A549 (cell line): ENCODE results near the gene DAB2IP. TPM values are rescaled to one million over a fixed set of nuclear protein-coding genes. Genes with fewer than 3 reads are reported as not detected.

Experiments
- ATAC-seq, 2 experiments: fragments of 200-7000 bp in 1 of 2; fragments of >200 bp in 1 of 2; cut with Nextera tagmentation in 1 of 2; cut with Tn5 transposase in 1 of 2; 3 replicates each; pipeline versions ENCODE4 v1.8.0 to v1.9.1; 2018 to 2020; ENCODE audit warnings: mild to moderate bottlenecking in 1 of 2, moderate library complexity in 1 of 2
- CTCF ChIA-PET: fragments of 300-600 bp; sonication (Branson Sonifier 250); formaldehyde crosslinking; extraction: SDS; loops from one replicate; lab custom pipeline; 2021; ENCODE audit warnings: antibody characterized with exemption, inconsistent platforms; lab: Yijun Ruan, JAX
- POLR2A ChIA-PET: fragments of 350-600 bp; formaldehyde crosslinking; extraction: SDS; loops from one replicate; lab custom pipeline; 2021; ENCODE audit warnings: antibody characterized with exemption, inconsistent platforms; lab: Yijun Ruan, JAX
- DNase-seq, 2 experiments: peaks; one replicate each; pipeline versions ENCODE4 v3.0.0 to v3.0.0-alpha.2; 2011 to 2016; ENCODE audit warnings: low read depth in 1 of 2, low spot score in 1 of 2
- FAIRE-seq: peaks from 2 replicates; lab custom pipeline; 2011; peaks lifted over from hg19 to GRCh38; lab: Jason Lieb, UNC
- H3K27ac ChIP-seq, 2 experiments: fragments of >200 bp; sonication (Bioruptor Twin); formaldehyde crosslinking; 3 replicates each; pipeline ENCODE4 v1.5.1; 2016 to 2017
- H3K4me1 ChIP-seq: fragments of >200 bp; sonication (Bioruptor Twin); formaldehyde crosslinking; 3 replicates; pipeline ENCODE4 v1.6.1; 2016
- H3K4me2 ChIP-seq: fragments of >200 bp; sonication (Bioruptor Twin); formaldehyde crosslinking; 3 replicates; pipeline ENCODE4 v1.6.1; 2016
- H3K4me3 ChIP-seq: fragments of >200 bp; sonication (Bioruptor Twin); formaldehyde crosslinking; 3 replicates; pipeline ENCODE4 v1.5.1; 2016
- H3K9me3 ChIP-seq: fragments of >200 bp; sonication (Bioruptor Twin); formaldehyde crosslinking; 3 replicates; pipeline ENCODE4 v1.6.1; 2016
- EHF ChIP-seq: fragments of 250-450 bp; sonication (Bioruptor Pico); IDR thresholded peaks from 2 replicates; pipeline ENCODE4 v1.5.0; 2020; ENCODE audit warnings: mild to moderate bottlenecking
- HOXA7 ChIP-seq: fragments of 250-450 bp; sonication (Bioruptor Pico); IDR thresholded peaks from 2 replicates; pipeline ENCODE4 v1.5.0; 2020; ENCODE audit warnings: mild to moderate bottlenecking, moderate library complexity
- KDM1A ChIP-seq: fragments of 200-600 bp; sonication (generic); IDR thresholded peaks from 2 replicates; pipeline ENCODE4 v1.6.1; 2016; ENCODE audit warnings: low read depth, mild to moderate bottlenecking
- MAFK ChIP-seq: fragments of 450-650 bp; IDR thresholded peaks from 2 replicates; pipeline ENCODE4 v1.6.1; 2014; ENCODE audit not compliant: partially characterized antibody
- PHF8 ChIP-seq: fragments of 200-600 bp; sonication (generic); IDR thresholded peaks from 2 replicates; pipeline ENCODE4 v1.6.1; 2016; ENCODE audit warnings: low read depth, mild to moderate bottlenecking, antibody characterized with exemption, moderate library complexity, borderline replicate concordance
- SMC3 ChIP-seq: fragments of >200 bp; sonication (Bioruptor Twin); formaldehyde crosslinking; IDR thresholded peaks from 3 replicates; pipeline ENCODE4 v1.6.1; 2018; ENCODE audit warnings: inconsistent platforms
- TP53 ChIP-seq: fragments of 250-450 bp; sonication (Bioruptor Pico); IDR thresholded peaks from 2 replicates; pipeline ENCODE4 v1.5.0; 2021; ENCODE audit warnings: mild to moderate bottlenecking, moderate library complexity
- WGBS: methylation state at CpG from one replicate; pipeline ENCODE4 v1.1.6; 2017; ENCODE audit errors: missing lambda C conversion rate; 5-methylcytosine and 5-hydroxymethylcytosine counted together
- polyA plus RNA-seq, 4 experiments: library from polyadenylated mRNA; depleted of rRNA in 3 of 4; stranded (reverse); fragments of >200 nt; fragmentation: RNase III in 1 of 4; extraction: RNeasy Plus Mini Kit Qiagen cat#74134 plus additional on column Dnase treatment in 1 of 4; gene quantifications; 2 replicates in 3 of 4; 3 replicates in 1 of 4; pipeline ENCODE4 v1.2.3, GENCODE V29; 2011 to 2017
- TF ChIP-seq, protein P1 (sequence below): fragments of 200-600 bp; sonication (generic); IDR thresholded peaks from 2 replicates; pipeline ENCODE4 v1.6.1; 2016; ENCODE audit warnings: antibody characterized with exemption, mild to moderate bottlenecking, moderate library complexity
- TF ChIP-seq, protein P2 (sequence below): fragments of >200 bp; sonication (Bioruptor Twin); formaldehyde crosslinking; IDR thresholded peaks from 3 replicates; pipeline ENCODE4 v1.5.1; 2016
- TF ChIP-seq, protein P3 (sequence below): IDR thresholded peaks from 2 replicates; pipeline ENCODE4 v1.6.1; 2012

The DAB2IP gene
- polyA plus RNA-seq, 2 of the 4 experiments (the other 2 are of a cell fraction), result 9.7 to 13.9 TPM

DNA sequence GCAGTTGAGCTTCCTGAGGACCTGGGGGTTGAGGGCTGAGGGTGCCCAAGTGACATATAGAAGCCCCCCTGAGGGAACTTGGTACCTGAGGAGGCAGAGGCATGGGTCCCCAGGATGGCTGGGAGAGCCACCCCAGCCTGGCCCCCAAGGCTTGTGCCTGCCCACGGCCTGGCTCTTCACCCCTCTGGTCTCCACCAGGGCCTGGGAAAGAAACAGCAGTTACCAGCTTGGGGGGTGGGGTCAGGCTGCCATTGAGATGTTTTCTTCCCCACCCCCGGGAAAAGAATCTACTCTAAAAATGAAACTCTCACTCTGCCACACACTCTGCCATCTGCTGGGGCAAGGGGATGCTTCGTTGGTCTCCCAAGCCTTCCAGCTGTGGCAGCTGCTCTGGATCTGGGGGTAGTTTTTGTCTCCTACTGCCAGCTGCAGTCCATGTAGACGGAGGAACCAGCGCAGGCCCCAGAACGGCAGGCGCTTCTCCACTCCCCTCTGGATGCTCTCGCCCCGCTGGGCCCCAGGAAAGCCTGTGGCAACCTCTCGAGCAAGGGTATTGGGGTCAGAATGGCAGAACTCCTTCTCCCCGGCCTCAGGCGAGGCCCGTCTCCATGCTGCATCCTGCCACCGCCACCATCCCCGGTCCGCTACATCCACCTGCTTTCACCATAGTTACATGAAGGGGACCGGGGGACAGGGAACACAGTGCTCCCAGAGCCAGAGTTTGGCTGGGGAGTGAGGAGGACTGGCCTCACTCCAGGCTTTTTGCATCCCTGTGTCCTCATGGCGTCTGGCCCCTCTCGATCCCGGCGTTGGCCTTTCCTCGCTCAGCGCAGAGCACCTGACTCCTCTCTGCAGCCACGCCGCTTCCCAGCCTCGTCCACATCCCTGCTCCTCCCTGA is 123.5 kb downstream of the DAB2IP start (continued):
- TF ChIP-seq, protein P1, sequence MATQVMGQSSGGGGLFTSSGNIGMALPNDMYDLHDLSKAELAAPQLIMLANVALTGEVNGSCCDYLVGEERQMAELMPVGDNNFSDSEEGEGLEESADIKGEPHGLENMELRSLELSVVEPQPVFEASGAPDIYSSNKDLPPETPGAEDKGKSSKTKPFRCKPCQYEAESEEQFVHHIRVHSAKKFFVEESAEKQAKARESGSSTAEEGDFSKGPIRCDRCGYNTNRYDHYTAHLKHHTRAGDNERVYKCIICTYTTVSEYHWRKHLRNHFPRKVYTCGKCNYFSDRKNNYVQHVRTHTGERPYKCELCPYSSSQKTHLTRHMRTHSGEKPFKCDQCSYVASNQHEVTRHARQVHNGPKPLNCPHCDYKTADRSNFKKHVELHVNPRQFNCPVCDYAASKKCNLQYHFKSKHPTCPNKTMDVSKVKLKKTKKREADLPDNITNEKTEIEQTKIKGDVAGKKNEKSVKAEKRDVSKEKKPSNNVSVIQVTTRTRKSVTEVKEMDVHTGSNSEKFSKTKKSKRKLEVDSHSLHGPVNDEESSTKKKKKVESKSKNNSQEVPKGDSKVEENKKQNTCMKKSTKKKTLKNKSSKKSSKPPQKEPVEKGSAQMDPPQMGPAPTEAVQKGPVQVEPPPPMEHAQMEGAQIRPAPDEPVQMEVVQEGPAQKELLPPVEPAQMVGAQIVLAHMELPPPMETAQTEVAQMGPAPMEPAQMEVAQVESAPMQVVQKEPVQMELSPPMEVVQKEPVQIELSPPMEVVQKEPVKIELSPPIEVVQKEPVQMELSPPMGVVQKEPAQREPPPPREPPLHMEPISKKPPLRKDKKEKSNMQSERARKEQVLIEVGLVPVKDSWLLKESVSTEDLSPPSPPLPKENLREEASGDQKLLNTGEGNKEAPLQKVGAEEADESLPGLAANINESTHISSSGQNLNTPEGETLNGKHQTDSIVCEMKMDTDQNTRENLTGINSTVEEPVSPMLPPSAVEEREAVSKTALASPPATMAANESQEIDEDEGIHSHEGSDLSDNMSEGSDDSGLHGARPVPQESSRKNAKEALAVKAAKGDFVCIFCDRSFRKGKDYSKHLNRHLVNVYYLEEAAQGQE, result no peak
- TF ChIP-seq, protein P2, sequence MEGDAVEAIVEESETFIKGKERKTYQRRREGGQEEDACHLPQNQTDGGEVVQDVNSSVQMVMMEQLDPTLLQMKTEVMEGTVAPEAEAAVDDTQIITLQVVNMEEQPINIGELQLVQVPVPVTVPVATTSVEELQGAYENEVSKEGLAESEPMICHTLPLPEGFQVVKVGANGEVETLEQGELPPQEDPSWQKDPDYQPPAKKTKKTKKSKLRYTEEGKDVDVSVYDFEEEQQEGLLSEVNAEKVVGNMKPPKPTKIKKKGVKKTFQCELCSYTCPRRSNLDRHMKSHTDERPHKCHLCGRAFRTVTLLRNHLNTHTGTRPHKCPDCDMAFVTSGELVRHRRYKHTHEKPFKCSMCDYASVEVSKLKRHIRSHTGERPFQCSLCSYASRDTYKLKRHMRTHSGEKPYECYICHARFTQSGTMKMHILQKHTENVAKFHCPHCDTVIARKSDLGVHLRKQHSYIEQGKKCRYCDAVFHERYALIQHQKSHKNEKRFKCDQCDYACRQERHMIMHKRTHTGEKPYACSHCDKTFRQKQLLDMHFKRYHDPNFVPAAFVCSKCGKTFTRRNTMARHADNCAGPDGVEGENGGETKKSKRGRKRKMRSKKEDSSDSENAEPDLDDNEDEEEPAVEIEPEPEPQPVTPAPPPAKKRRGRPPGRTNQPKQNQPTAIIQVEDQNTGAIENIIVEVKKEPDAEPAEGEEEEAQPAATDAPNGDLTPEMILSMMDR, result no peak
- TF ChIP-seq TP53, result no peak

DNA sequence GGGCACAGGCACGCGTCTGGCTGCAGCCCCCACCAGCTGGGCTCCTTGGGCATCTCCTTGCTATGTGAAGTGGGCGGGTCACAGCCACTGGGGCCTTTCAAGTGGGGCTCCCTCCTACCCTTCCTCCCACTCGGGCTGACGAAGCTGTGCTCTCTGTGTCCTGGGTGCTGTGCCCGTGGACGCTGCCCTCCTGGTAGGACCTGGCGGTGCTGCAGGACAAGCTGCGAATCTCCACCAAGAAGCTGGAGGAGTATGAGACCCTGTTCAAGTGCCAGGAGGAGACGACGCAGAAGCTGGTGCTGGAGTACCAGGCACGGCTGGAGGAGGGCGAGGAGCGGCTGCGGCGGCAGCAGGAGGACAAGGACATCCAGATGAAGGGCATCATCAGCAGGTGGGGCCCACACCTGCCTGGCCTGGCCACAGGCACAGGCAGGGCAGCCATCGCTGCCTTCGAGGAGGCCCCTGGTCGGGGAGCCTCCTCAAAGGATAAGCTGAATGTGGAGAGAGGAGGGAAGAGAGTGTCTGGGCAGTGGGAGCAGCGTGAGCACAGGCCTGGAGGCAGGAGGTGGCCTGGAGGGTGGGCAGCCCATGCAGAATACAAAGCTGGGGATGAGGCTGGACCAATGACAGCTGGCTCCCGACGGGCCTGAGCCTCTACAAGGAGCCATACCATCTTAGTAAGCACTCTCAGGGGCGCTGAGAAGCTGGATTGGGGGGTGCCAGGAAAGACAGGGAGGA is 124.7 kb downstream of the DAB2IP start:
- ATAC-seq (no peak), DNase-seq (no peak), FAIRE-seq (no peak)
- no peak overlapping the region for H3K27ac ChIP-seq
- CTCF ChIA-PET, result interaction anchor here (1.1 to 1.2 kb wide), 2 partner anchors 10 to 11 kb away, joined by 3 to 5 read pairs; no protein-coding TSS in a partner anchor
- WGBS, result 95% methylated on average over 20 of the region's 23 CpGs
- H3K9me3 ChIP-seq, result 0 out of 3 replicates have a peak, but pooled peaks cover 2% of the 10 kb centered on the region
- POLR2A ChIA-PET, result no interaction called here
- no peaks in the 10 kb centered on the region for H3K4me1 ChIP-seq
- H3K4me3 ChIP-seq, result no peak overlapping the region
- TF ChIP-seq, protein P3, sequence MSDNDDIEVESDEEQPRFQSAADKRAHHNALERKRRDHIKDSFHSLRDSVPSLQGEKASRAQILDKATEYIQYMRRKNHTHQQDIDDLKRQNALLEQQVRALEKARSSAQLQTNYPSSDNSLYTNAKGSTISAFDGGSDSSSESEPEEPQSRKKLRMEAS, result no peak
- TF ChIP-seq SMC3 (no peak), HOXA7 (CRISPR knock-in tag) (no peak)
- no peak overlapping the region for H3K4me2 ChIP-seq

DNA sequence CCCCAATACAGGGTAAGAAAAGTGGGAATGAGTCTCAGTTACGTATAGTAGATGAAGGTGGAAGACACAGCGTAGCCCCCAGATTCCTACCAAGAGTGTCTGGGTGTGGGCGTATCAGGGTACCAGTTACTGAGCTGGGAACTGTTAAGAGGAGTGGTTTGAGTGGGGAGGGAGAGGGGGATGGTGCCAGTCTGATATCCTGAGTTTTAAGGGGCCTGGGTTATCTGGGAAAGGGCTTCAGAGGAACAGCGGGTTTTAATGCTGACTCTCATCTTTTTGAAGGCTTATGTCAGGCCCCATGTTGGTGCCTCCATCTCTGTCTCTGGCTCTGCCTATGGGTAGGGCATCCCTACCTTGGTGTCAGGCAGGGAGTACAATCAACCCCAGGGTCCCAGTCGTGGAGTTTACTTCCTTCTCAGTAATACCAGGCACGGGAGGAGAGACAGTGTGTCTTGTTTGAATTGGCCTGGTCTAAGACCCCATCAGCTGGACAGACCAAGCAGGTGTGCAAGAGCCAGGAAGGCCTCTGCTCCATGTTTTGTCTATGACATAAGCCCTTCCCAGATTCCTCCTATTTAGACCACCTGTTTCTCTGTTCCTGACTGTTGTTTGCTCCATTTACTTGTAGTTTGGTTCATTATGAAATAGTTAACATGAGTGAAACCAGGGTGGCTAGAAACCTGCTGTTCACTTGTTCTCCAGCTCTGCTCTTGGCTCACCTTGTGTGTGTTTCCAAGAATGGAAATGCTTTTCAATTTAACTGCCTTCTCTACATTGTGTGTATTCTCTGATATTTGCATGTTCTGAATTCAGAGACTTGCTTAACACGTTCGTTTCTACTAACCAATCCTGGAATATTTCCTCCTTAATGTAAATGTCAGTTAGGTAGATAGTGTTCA is 125.6 kb downstream of the DAB2IP start:
- Histone ChIP-seq H3K9me3 (0 out of 3 replicates have a peak, but pooled peaks cover 2% of the 10 kb centered on the region), H3K4me2 (no peak overlapping the region), H3K4me3 (no peak overlapping the region), H3K4me1 (no peaks in the 10 kb centered on the region), H3K27ac (no peak overlapping the region)
- ATAC-seq (no peak), DNase-seq (no peak), FAIRE-seq (peak; percentile 87)
- ChIA-PET CTCF (interaction anchor here (1.1 to 1.3 kb wide), 3 partner anchors 9 to 15 kb away, joined by 3 to 5 read pairs (median 3); no protein-coding TSS in a partner anchor), POLR2A (no interaction called here)
- no peak for TF ChIP-seq PHF8
- peak; percentile 43 for TF ChIP-seq MAFK
- no peak for TF ChIP-seq KDM1A
- no peak for TF ChIP-seq EHF (CRISPR knock-in tag)
- 82% methylated on average over 8 of the region's 8 CpGs for WGBS
